GM19240 (cell line): ENCODE data around the gene PROSER2.

Source experiments
- DNase-seq: peaks from one replicate; pipeline ENCODE4 v3.0.0; 2011; ENCODE audit warnings: low spot score; ENCODE audit not compliant: insufficient read length

PROSER2 gene

DNA sequence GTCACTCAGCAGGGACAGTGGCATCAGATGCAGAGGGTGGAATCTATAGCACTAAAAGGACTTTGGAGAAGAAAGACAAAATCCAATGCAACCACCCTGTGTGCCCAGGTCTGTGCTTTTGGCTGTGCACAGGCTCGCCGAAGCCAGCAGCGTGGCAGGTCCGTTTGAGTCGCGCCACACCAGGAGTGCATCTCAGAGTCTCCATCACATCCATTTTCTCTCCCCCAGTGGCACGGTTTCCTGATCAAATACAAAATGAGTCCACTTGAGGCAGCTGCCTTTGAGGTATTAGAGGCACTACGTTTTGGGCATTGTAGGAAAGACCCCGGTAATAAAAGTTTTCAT, 23.4 kb upstream of the PROSER2 start:
- DNase-seq: no peak

- DNase-seq: no peak
These were observed 18.8 kb upstream of the PROSER2 start for GRCh38 chr10:11804336-11804735.

- no peak for DNase-seq
These were observed 17.4 kb upstream of the PROSER2 start for GRCh38 chr10:11805792-11806191.

DNA sequence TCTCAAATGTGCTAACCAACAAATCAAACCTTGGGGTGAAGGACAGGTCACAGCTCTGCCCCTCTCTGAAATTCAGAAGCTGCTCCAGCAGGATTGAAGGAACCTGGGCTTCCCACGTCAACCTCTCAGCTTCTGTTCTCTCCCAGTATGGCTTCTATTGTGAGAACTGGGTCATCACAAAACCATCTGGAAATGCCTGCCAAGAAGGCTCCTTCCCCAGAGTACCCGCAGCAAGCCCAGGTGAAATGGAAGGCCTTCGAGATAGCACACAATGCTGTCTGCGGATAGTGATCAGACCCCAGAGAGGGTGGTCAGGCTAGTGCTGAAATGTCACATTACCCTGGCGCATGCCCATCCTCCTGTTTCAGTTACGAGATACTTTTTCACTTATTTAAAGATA, 16.4 kb upstream of the PROSER2 start:
- DNase-seq: no peak

DNA sequence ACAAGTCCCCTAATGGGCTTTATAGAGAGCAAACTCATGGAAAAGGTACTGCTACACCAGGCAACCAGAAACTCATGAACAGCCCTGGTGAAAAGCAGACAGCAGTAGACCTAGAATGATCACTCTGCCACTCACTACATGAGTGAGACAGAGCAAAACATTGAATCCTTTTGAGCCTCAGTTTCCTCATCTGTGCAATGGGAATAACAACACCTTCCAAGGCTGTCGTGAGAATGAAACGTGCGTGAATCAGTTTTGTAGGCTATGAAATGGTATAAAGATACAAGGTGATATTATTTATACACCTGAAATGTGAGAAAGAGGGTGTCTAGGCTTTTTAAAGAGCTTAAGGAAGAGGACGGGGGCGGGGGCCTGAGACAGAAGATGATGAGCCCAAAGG, 14.3 kb upstream of the PROSER2 start:
- no peak for DNase-seq

- no peak for DNase-seq
These were observed 12.8 kb upstream of the PROSER2 start for GRCh38 chr10:11810313-11810766.

- no peak for DNase-seq
These were observed 12.2 kb upstream of the PROSER2 start for GRCh38 chr10:11810973-11811372.

GRCh38 chr10:11813177-11813576, 10.0 kb upstream of the PROSER2 start:
- DNase-seq: no peak

GRCh38 chr10:11813855-11814567, 9.1 kb upstream of the PROSER2 start:
- no peak for DNase-seq

- no peak for DNase-seq
These were observed 4.1 kb upstream of the PROSER2 start for GRCh38 chr10:11819027-11819426.

GRCh38 chr10:11822026-11822756, 965 bp upstream of the PROSER2 start:
- DNase-seq: no peak

- DNase-seq: no peak
These were observed 391 bp upstream of the PROSER2 start for GRCh38 chr10:11822809-11823121.

GRCh38 chr10:11823989-11824346, 812 bp downstream of the PROSER2 start:
- DNase-seq: no peak

DNA sequence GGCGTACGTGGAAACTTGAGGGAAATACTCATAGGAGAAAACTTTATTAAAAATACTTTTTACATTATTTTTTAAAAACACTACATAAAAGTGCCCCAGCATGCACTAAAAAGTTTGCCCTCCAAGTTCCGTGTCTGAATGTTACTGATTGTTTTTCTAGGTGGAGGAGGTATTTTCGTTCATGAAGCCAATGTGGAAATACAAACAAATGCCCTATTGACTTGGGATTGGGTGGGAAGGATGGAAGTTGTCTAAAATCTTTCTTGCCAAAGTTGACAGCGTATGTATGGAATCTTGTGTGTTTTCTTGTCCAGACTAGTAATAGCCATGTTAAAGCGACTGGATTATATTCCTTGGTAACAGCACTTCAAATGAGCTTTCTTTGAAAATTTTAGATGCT, 1.2 kb downstream of the PROSER2 start:
- no peak for DNase-seq

GRCh38 chr10:11824825-11825224, 1.7 kb downstream of the PROSER2 start:
- DNase-seq: no peak

DNA sequence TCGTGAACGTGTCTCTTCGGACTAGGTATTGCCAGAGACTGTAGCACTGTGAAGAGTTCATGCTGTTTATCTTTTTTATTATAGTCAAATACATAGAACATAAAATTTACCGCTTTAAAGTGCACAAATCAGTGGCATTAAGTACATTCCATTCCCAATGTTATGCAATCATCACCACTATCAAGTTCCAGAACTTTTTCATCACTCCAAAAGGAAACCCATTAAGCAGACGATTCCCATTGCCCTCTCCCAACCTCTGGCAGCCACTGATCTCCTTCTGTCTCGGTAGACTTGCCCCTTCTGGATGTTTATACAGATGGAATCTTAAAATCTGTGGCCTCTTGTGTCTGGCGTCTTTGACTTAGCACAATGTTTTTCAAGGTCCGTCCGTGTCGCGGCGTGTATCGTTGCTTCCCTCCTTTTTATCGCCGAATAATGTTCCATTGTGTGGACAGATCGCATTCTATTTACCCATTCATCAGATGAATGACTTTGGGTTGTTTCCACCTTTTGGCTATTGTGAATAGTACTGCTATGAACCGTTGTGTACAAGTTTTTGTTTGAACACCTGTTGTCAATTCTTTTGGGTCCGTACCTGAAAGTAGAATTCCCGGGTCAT, 2.7 kb downstream of the PROSER2 start:
- no peak for DNase-seq

DNA sequence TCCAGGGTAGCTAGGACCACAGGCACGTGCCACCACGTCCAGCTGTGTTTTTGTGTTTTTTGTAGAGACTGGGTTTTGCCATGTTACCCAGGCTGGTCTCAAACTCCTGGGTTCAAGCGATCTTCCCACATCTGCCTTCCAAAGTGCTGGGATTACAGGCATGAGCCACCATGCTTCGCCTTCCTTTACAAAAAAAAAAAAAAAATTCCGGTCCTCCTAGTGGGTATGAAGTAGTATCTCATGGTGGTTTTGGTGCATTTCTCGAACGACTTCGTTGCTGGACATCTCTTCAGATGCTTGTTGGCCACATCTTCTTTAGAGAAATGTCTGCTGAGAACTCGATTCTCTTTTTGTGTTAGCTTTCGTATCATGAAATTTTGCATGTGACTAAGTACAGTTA, 3.9 kb downstream of the PROSER2 start:
- no peak for DNase-seq

GRCh38 chr10:11827414-11827813, 4.3 kb downstream of the PROSER2 start:
- no peak for DNase-seq

GRCh38 chr10:11828682-11829284, 5.6 kb downstream of the PROSER2 start:
- no peak for DNase-seq

DNA sequence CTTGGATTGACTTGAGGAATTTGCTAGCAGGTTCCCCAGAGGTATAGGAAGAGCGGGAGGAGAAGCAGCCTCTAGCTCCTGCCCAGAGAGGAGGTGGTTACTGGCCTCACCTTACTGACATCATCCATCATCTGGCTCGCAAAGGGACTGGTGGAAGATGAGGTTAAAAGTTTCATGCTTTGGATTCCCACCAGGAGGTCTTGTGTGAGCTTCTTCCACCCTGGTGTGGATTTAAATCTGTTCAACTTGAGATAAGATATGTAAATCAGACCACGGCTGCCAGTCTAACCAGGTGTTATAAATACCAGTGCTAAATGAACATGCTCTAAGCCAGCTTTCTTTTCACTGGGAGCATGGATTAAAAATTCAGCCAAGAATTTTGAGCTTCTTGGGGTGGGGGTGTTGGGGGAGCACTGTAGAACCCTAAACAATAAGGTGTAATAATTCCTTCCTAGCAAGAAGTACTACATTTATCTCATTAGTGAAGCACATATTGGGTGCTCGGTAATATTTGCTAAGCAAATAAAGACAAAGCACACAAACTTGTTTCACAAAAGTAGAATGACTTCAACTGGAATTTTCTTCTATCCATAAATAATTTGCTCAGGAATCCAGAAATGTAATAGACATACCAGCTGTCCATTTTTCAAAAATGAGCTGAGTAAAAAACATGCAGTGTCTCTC, 7.8 kb downstream of the PROSER2 start:
- no peak for DNase-seq

DNA sequence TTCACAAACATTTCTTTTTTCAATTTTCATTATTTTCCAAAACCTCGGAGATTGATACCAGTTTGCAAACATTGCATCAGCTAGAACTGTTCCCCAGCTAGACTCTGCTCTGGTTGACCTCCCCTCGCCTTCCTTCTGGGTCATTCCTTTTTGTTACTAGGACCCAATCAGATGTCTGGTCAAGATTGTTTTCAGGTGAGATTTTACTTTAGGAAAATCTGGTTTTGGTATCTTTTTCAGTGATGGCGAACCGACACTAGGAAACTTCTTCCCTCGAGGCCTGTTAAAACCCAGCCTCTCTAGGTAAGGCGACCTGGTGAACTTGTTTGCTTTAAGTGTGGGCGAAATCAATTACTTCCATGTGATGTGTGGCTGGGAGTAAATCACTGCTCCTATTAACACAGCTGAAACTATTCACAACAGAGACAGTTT, 8.4 kb downstream of the PROSER2 start:
- DNase-seq: no peak

DNA sequence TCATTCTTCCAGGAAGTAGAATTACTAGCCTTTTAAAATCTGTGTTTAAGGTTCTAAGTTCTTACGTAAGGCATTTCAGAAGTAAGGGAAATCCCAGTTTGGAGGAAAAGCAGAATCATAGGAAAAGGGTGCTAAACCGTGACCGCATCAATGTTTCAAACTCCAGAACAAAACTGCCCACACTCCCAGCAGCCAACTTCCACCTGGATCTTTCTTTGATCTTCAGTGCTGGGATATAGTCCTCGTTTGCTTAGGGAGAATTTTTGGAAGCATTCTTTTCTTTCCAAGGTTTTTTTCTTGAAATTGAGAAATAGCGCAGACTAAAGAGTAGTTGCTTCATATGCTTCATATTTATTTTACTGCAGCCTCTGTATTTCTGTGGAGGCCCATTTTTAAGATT, 8.9 kb downstream of the PROSER2 start:
- DNase-seq: no peak
